Bronchial epithelial cell (primary cell): Measurements from ENCODE around the gene RGS18. TPM values are rescaled to one million over a fixed set of nuclear protein-coding genes. Genes with fewer than 3 reads are reported as not detected.

Experiments used
- DNase-seq: peaks from one replicate; pipeline ENCODE4 v3.0.0-alpha.2; 2010; ENCODE audit warnings: low read depth
- FAIRE-seq: peaks from 2 replicates; lab custom pipeline; 2011; peaks lifted over from hg19 to GRCh38; lab: Jason Lieb, UNC
- H3K27me3 ChIP-seq: 2 replicates; pipeline ENCODE4 v1.5.1; 2011; ENCODE audit warnings: low read length; ENCODE audit not compliant: control insufficient read depth, insufficient read depth
- H3K36me3 ChIP-seq: 2 replicates; pipeline ENCODE4 v1.5.1; 2011; ENCODE audit warnings: low read length; ENCODE audit not compliant: control insufficient read depth, insufficient read depth
- H3K4me3 ChIP-seq: 2 replicates; pipeline ENCODE4 v1.5.1; 2011; ENCODE audit warnings: mild to moderate bottlenecking, low read depth, low read length, control low read depth
- CTCF ChIP-seq: IDR thresholded peaks from 2 replicates; pipeline ENCODE4 v1.5.1; 2011; ENCODE audit warnings: mild to moderate bottlenecking, moderate library complexity, low read length, control low read depth, inconsistent platforms; ENCODE audit not compliant: insufficient read depth, severe bottlenecking
- total RNA-seq: library from RNA; depleted of rRNA; stranded (reverse); fragments of >200 nt; gene quantifications from 2 replicates; pipeline ENCODE4 v1.2.1, GENCODE V29; 2014

The RGS18 gene
- total RNA-seq, 1 donor from 2014 or later: not detected

- Histone ChIP-seq H3K4me3 (no peak overlapping the region), H3K27me3 (no peaks in the 10 kb centered on the region), H3K36me3 (no peaks in the 10 kb centered on the region)
- TF ChIP-seq CTCF: no peak
- DNase-seq: no peak
- FAIRE-seq: no peak
Observed at GRCh38 chr1:192235127-192235526, 76.9 kb downstream of the RGS18 start.

Other genes with a start within 250 kb of the RGS18 start
- not detected in 2 replicates for gene RGS21, start 158.5 kb downstream of the RGS18 start, total RNA-seq